Measurements from ENCODE around the gene PJVK. TPM values are rescaled to one million over a fixed set of nuclear protein-coding genes. Genes with fewer than 3 reads are reported as not detected.
"Not testable (repeated sequence)": the region's sequence is repeated elsewhere in the genome, so short reads cannot be mapped to it uniquely, and the experiment has no call there.

The PJVK gene, protein sequence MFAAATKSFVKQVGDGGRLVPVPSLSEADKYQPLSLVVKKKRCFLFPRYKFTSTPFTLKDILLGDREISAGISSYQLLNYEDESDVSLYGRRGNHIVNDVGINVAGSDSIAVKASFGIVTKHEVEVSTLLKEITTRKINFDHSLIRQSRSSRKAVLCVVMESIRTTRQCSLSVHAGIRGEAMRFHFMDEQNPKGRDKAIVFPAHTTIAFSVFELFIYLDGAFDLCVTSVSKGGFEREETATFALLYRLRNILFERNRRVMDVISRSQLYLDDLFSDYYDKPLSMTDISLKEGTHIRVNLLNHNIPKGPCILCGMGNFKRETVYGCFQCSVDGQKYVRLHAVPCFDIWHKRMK
- 1.7 and 2.0 TPM in 2 replicates for total RNA-seq

DNA sequence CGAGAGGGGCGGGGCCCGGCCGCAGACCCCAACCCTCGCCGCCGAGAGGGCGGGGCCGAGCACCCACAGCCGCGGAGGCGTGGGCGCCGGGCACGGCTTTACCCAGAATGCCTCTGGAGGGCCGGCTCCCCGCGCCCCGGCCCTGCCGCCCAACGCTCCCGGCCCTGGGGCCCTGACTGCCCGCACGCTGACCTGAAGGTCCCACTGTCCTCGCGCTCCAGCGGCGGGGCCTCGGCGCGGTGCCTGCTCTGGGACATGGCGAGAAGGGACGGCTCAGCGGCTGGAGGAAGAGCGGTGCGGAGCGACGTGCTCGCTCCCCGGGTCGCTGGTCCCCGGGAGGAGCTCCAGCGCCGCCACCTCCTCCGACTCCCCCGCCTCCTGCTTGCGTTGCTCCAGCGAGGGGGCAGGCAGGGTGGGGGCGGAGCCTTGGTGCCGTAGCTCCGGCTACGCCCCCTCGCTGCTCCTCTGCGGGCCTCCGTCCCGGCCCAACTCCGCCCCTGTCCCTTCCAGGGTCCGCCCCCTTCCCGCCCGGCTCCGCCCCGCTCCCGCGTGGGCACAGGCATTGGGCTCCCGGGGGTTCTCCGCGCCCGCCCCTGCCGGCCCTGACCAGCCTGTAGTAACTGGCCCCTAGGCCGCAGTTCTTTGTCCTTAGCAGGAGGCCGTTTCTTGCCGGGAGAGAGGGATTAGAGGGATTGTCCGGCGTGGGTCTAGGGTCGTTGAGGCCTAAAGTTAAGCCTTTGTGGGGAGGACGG, at the start of gene PJVK, which contains the start of gene PRKRA:
Gene PJVK, plus strand, starts transcription at position 605 of the 752 bp plus-strand sequence. CDS start 2,032 bp downstream, outside the sequence.
Gene PRKRA, minus strand, starts transcription at position 402 of the 752 bp plus-strand sequence. Its CDS starts 145 bp downstream, at position 257.
- H3K36me3 Mint-ChIP-seq (ENCODE audit: low read depth): peaks cover 29% of the 10 kb centered on the region

DNA sequence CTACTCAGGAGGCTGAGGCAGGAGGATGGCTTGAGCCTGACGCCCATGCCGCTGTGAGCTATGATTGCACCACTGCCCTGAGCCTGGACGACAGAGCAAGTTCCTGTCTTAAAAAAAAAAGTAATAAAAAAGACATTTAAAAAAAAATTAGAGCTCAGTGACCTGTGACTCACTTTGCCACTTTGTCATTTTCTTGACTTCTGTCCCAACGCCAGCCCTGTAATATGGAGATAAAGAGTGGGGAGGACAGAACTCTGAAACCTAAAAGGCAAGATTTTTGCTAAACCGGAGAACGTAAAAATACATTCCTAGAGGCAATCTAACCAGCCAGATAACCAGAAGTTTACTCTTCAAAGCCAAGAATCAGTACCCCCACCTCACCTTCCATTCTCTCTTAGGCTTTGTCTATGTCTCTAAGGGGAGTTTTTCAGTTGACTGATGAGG, 49.2 kb upstream of the PJVK start:
- no peak overlapping the region for H3K27ac Mint-ChIP-seq
- peaks cover 39% of the 10 kb centered on the region for H3K4me1 Mint-ChIP-seq (ENCODE audit: low read depth)
- no peaks in the 10 kb centered on the region for H3K9me3 Mint-ChIP-seq
- no peak overlapping the region for H3K4me3 Mint-ChIP-seq (ENCODE audit: low read depth)
- H3K27me3 Mint-ChIP-seq (ENCODE audit: low read depth): peaks cover 5% of the 10 kb centered on the region
- intact Hi-C loops (cut with micrococcal nuclease): no loop called here
- peaks cover 3% of the 10 kb centered on the region for H3K36me3 Mint-ChIP-seq (ENCODE audit: low read depth)
- no peak for DNase-seq (ENCODE audit: low spot score)

More for the DNA sequence above, at the start of gene PJVK, which contains the start of gene PRKRA:
- DNase-seq (ENCODE audit: low spot score): peak; percentile 94
- Mint-ChIP-seq H3K4me1 (ENCODE audit: low read depth) (peaks cover 29% of the 10 kb centered on the region), H3K27ac (peak within 1 kb of the TSS; percentile 99), H3K4me3 (ENCODE audit: low read depth) (peak within 1 kb of the TSS; percentile 92), H3K9me3 (no peaks in the 10 kb centered on the region), H3K27me3 (ENCODE audit: low read depth) (peaks cover 6% of the 10 kb centered on the region)
- intact Hi-C loops (cut with micrococcal nuclease): loop anchor here (1.0 to 2.0 kb wide), 4 partner anchors 27 to 80 kb away; partner anchors contain the start of gene FKBP7

DNA sequence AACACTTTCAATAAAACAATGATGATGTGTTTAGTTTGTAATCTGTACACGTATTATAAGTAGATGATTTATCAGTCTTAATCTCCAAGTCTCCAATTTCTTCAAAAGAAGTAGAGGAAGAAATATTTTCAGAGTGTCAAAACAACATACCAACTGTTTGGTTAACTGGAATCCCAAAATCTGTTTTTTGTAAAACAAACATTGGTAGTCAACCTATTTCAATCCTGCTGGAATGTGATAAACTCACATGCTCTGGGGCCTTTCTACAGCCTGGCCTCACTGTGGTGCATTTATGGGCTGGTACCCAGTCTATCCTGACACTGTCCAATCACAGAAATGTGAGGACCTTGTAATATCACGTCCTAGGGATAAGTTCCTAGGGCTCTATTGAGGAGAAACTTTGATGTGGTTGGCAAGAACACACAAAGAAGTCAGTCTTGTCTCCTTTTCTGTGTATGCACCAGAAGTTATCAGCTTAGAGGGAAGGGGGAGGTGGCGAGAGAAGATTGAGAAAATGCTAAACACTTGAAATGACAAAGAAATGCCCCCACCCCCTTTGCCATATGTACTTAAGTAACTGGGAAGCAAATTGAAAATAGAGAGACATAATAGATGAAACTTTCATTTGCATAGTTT, 47.4 kb upstream of the PJVK start:
- Mint-ChIP-seq H3K4me3 (ENCODE audit: low read depth) (peak overlapping the region; percentile 60), H3K27me3 (ENCODE audit: low read depth) (peaks cover 5% of the 10 kb centered on the region), H3K9me3 (no peaks in the 10 kb centered on the region), H3K36me3 (ENCODE audit: low read depth) (peaks cover 4% of the 10 kb centered on the region), H3K27ac (peak overlapping the region; percentile 93), H3K4me1 (ENCODE audit: low read depth) (peaks cover 36% of the 10 kb centered on the region)
- intact Hi-C loops (cut with micrococcal nuclease): loop anchor here (1.0 kb wide), 1 partner anchor 10 kb away; no protein-coding TSS in a partner anchor
- DNase-seq (ENCODE audit: low spot score): no peak

DNA sequence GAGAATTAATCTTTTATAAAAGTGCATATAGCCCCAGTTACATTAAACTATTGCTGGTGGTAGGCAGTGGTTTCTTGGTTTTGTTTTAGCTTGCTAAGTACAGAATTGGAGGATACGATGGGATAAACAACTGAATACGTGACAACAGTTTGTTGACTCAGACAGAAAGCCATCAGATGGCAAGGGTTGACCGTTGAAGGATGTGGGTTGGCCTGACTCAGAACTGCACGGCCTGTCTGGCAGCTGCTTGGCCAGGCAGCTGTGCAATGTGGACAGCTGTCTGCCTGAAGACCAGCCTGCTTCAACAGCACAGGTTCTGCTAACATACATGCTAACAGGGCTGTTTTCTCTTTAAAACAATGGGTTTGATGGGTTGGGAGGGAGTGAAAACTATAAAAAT, 46.8 kb upstream of the PJVK start:
- Mint-ChIP-seq H3K4me1 (ENCODE audit: low read depth) (peaks cover 36% of the 10 kb centered on the region), H3K9me3 (no peaks in the 10 kb centered on the region), H3K27ac (peak overlapping the region; percentile 93), H3K27me3 (ENCODE audit: low read depth) (peaks cover 5% of the 10 kb centered on the region), H3K4me3 (ENCODE audit: low read depth) (peak overlapping the region; percentile 60), H3K36me3 (ENCODE audit: low read depth) (peaks cover 4% of the 10 kb centered on the region)
- peak; percentile 50 for DNase-seq (ENCODE audit: low spot score)
- intact Hi-C loops (cut with micrococcal nuclease): loop anchor here (1.0 kb wide), 1 partner anchor 9 kb away; no protein-coding TSS in a partner anchor

DNA sequence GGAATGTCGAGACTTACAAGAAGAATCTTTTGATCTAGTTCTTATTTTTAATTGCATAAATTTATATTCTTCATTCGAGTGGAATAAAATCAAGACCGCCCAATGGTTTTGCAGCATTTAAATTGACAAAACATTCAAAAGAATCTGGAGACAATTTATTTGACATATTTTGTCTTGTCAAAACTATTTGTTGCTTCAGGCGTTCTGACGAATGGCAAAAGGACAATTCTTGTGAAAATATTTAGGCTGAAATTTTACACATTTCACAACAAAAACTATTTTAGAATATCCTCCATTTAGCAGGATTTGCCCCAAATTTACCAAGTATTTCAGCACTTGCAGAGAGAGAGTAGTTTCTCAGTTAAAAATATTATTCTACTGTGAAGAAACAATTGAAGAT, 41.9 kb upstream of the PJVK start:
- no peak for DNase-seq (ENCODE audit: low spot score)
- Mint-ChIP-seq H3K36me3 (ENCODE audit: low read depth) (peaks cover 4% of the 10 kb centered on the region), H3K4me3 (ENCODE audit: low read depth) (no peak overlapping the region), H3K27ac (no peak overlapping the region), H3K4me1 (ENCODE audit: low read depth) (peaks cover 38% of the 10 kb centered on the region), H3K27me3 (ENCODE audit: low read depth) (no peaks in the 10 kb centered on the region), H3K9me3 (no peaks in the 10 kb centered on the region)
- intact Hi-C loops (cut with micrococcal nuclease): no loop called here

DNA sequence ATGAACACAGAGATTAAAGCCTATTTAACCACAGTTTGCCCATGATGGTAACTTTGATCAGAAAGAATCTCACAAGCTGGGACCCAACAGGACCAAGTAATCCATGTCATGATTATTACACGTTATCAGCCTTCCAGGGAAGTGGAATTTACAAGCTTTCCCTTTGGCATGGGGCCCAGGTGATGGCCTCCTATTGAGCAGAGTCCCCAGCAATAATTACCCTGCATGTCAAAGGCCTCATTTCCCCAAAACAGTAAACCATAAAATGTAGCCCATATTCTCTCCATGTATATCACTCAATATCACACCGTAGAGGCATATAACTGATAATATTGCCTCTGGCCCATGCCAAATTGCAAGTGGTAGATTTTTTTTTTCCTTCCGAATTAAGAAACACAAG, 39.1 kb upstream of the PJVK start:
- Mint-ChIP-seq H3K4me1 (ENCODE audit: low read depth) (peaks cover 43% of the 10 kb centered on the region), H3K27me3 (ENCODE audit: low read depth) (no peaks in the 10 kb centered on the region), H3K36me3 (ENCODE audit: low read depth) (peaks cover 7% of the 10 kb centered on the region), H3K9me3 (no peaks in the 10 kb centered on the region), H3K27ac (no peak overlapping the region), H3K4me3 (ENCODE audit: low read depth) (no peak overlapping the region)
- DNase-seq (ENCODE audit: low spot score): no peak
- intact Hi-C loops (cut with micrococcal nuclease): loop anchor here (5.0 to 10.0 kb wide), 2 partner anchors 110 to 217 kb away; partner anchors contain the start of gene OSBPL6

DNA sequence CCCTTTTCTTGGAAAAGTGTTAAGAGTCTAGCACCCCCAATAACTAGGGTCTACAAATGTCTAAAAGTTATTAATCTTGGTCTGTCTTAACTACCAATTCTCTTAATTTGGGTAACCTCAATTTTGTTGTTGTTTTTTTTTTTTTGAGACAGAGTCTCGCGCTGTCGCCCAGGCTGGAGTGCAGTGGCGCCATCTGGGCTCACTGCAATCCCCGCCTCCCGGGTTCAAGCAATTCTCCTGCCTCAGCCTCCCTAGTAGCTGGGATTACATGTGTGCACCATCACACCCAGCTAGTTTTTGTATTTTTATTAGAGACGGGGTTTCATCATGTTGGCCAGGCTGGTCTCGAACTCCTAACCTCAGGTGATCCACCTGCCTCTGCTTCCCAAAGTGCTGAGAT, 38.7 kb upstream of the PJVK start:
- DNase-seq (ENCODE audit: low spot score); H3K36me3 Mint-ChIP-seq (ENCODE audit: low read depth); H3K9me3 Mint-ChIP-seq; H3K27me3 Mint-ChIP-seq (ENCODE audit: low read depth): not testable (repeated sequence)
- Mint-ChIP-seq H3K4me1 (ENCODE audit: low read depth) (peaks cover 43% of the 10 kb centered on the region), H3K4me3 (ENCODE audit: low read depth) (peak overlapping the region; percentile 94), H3K27ac (peak overlapping the region; percentile 98)
- intact Hi-C loops (cut with micrococcal nuclease): loop anchor here (5.0 to 10.0 kb wide), 2 partner anchors 110 to 218 kb away; partner anchors contain the start of gene OSBPL6

DNA sequence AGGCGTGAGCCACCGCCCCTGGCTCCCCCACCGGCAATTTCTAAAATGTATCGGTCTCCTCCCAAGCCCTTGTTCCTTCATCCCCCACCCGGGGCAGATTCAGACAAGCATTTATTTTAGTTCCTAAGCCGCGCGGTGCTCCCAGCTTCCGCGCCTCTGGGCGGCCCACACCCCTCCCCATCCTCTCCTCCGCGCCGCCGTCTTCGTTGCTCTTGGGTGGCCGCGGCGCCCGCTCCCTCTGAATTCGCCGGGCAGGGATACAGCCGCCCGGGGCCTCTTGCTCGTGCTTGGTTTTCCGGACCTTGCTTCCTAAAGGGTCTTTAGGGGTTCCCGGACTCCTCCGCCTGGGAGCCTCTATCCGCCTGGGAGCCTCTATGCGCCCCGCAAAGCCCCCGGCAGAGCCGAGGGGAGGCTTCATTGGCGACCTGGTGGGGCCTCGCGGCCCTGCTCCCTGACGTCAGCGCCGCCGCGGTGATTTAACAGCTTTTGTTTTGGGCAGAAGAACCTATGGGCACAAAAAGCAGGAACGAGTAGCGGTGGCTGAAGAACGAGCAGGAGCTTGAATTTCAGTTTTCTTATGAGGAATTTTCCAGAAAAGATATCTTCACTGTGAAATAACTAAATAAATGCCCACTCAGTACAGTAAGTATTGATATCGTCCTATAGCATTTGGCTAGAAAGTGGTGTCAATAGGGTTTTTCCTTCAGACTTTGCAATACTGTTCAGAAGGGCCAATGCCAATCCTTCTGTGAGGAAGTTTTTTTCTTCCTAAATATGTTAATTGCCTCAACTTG, 37.5 kb upstream of the PJVK start:
- H3K4me3 Mint-ChIP-seq (ENCODE audit: low read depth): peak overlapping the region; percentile 94
- H3K27ac Mint-ChIP-seq: peak overlapping the region; percentile 98
- no peaks in the 10 kb centered on the region for H3K9me3 Mint-ChIP-seq
- peaks cover 8% of the 10 kb centered on the region for H3K36me3 Mint-ChIP-seq (ENCODE audit: low read depth)
- H3K4me1 Mint-ChIP-seq (ENCODE audit: low read depth): peaks cover 48% of the 10 kb centered on the region
- no peaks in the 10 kb centered on the region for H3K27me3 Mint-ChIP-seq (ENCODE audit: low read depth)
- intact Hi-C loops (cut with micrococcal nuclease): loop anchor here (1.0 to 10.0 kb wide), 9 partner anchors 9 to 301 kb away; partner anchors contain the start of genes FKBP7, OSBPL6, PJVK and PRKRA
- peak; percentile 75 for DNase-seq (ENCODE audit: low spot score)

DNA sequence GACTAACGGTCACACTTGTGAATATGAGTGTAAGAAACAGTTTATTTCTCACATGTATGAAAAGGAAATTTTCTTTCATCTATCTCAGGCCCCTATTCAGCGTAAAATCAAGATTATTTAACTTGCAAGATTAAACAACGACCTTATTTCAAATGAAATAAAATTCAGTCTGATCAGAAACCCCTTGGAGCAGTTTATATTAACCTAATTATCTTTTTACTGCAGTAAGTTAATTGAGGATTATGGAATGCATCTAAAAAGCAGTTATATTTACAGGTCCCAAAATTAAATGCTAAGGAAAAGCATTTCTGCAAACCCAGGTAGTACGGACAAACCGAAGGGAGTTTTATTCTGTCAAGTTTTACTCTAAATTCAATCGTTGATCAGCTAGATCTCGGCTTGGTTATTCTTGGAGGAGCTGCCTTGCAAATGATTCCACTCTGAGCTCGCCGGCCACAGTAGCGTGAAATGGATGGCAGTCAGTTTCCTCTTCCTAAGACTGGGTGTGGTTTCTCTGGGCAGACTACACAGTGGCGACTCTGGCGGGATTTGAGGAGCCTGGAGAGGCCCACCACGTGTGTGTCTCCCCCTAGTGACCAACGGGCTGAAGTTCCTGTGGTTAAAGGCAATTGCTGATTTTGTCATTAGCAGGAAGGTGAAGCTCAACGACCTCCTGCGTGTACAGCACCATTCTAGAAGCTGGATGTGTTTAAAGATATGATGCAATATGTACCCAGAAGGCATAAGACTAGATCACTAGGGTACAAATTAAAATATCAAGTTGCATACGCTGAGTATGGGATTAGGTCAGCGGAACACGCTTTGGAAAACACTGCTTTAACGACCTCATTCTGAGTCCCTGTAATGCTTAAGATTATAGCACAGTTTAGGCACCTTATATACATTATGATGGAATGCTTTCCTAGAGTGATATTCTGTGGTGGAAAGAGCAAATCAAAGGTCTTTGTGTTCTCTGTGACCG, 36.6 kb upstream of the PJVK start:
- Mint-ChIP-seq H3K27ac (peak overlapping the region; percentile 98), H3K4me1 (ENCODE audit: low read depth) (peaks cover 50% of the 10 kb centered on the region), H3K36me3 (ENCODE audit: low read depth) (peaks cover 10% of the 10 kb centered on the region), H3K27me3 (ENCODE audit: low read depth) (no peaks in the 10 kb centered on the region), H3K4me3 (ENCODE audit: low read depth) (peak overlapping the region; percentile 94), H3K9me3 (no peaks in the 10 kb centered on the region)
- peak; percentile 80 for DNase-seq (ENCODE audit: low spot score)
- intact Hi-C loops (cut with micrococcal nuclease): loop anchor here (1.0 to 10.0 kb wide), 8 partner anchors 17 to 302 kb away; partner anchors contain the start of genes FKBP7, OSBPL6, PJVK and PRKRA

DNA sequence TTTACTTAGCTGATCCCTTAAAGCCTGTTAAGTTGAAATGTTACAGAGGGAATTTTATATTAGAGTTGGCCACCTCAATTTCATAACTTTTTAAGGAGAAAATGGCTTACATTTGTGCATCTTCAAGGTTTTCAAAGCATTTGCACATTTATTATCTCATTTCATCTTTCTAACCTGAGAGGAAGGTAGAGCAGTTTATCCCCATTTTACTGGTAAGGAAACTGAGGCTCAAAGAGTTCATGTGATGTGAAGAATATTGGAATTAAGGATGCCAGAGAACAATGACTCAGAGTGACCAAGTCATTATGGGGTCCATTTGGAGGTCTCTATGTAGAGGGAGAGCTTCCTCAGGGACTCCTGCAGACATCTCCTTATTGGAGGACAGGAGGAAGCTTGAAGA, 35.2 kb upstream of the PJVK start:
- no peak overlapping the region for H3K27ac Mint-ChIP-seq
- no peak for DNase-seq (ENCODE audit: low spot score)
- intact Hi-C loops (cut with micrococcal nuclease): loop anchor here (10.0 kb wide), 1 partner anchor 221 kb away; the partner anchor contains the start of gene OSBPL6
- peaks cover 16% of the 10 kb centered on the region for H3K36me3 Mint-ChIP-seq (ENCODE audit: low read depth)
- H3K4me1 Mint-ChIP-seq (ENCODE audit: low read depth): peaks cover 47% of the 10 kb centered on the region
- H3K9me3 Mint-ChIP-seq: no peaks in the 10 kb centered on the region
- no peaks in the 10 kb centered on the region for H3K27me3 Mint-ChIP-seq (ENCODE audit: low read depth)
- H3K4me3 Mint-ChIP-seq (ENCODE audit: low read depth): no peak overlapping the region

DNA sequence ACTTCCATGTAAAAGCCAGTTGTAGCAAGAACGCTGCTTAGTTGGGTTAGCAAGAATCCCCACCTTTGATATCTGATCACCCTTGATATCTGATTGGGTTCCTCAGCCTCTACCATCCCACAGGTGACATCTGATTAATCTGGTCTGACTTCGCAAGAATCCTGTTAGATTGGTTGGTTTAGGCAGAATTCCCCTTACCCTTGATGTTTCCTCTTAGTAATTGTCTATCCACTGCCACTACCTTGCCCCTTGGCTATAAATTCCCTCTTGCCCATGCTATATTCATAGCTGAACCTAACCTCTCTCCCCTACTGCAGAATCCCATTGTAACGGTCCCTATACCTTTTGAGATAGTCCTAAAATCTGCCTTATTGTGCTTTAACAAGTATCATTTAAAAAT, 33.3 kb upstream of the PJVK start:
- peaks cover 27% of the 10 kb centered on the region for H3K36me3 Mint-ChIP-seq (ENCODE audit: low read depth)
- H3K27ac Mint-ChIP-seq: no peak overlapping the region
- no peaks in the 10 kb centered on the region for H3K27me3 Mint-ChIP-seq (ENCODE audit: low read depth)
- no peaks in the 10 kb centered on the region for H3K9me3 Mint-ChIP-seq
- no peak overlapping the region for H3K4me3 Mint-ChIP-seq (ENCODE audit: low read depth)
- intact Hi-C loops (cut with micrococcal nuclease): loop anchor here (10.0 kb wide), 1 partner anchor 223 kb away; the partner anchor contains the start of gene OSBPL6
- peaks cover 42% of the 10 kb centered on the region for H3K4me1 Mint-ChIP-seq (ENCODE audit: low read depth)
- DNase-seq (ENCODE audit: low spot score): no peak

Data from activated T-helper 2 cell treated with anti-CD3 and anti-CD28 coated beads, Interferon-gamma antibody, Interleukin-2, Interleukin-4, amounts not matched to agents 10 μg/mL and 5 μg/mL and 100 μg/mL, durations not matched to agents 14 hours and 24 hours and 36 hours (primary cell).